WI38 (cell line): ENCODE data around the gene MAK.
"Not testable (repeated sequence)": the region's sequence is repeated elsewhere in the genome, so short reads cannot be mapped to it uniquely, and the experiment has no call there.

Experiments
- H3K4me3 ChIP-seq: 2 replicates; pipeline ENCODE4 v1.5.1; 2011; ENCODE audit warnings: low read depth, mild to moderate bottlenecking, control low read depth, low read length
- TF ChIP-seq, protein P1 (sequence below): IDR thresholded peaks from 2 replicates; pipeline ENCODE4 v1.5.1; 2012; ENCODE audit warnings: low read depth, mild to moderate bottlenecking, control low read depth, low read length

MAK gene

DNA sequence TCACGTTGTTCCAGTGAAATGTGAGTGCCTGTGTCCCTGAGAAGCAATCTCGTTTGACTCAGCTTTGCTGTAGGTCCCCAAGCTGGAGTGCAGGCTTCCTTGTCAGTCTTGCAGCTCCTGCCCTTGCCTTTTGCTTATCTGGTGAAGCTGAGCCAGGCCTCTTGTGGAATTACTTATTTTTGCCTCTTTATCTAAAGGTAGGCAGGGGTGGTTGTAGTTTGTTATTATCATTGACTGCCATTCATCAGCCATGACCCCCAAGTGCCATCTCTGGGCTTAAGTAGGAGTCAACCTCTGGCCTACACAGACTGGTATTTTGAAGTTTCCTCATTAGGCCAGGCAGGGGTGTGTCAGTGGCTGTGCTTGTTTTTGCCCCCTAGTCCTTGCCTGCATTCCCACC lies 88.6 kb downstream of the MAK start:
- TF ChIP-seq, protein P1, sequence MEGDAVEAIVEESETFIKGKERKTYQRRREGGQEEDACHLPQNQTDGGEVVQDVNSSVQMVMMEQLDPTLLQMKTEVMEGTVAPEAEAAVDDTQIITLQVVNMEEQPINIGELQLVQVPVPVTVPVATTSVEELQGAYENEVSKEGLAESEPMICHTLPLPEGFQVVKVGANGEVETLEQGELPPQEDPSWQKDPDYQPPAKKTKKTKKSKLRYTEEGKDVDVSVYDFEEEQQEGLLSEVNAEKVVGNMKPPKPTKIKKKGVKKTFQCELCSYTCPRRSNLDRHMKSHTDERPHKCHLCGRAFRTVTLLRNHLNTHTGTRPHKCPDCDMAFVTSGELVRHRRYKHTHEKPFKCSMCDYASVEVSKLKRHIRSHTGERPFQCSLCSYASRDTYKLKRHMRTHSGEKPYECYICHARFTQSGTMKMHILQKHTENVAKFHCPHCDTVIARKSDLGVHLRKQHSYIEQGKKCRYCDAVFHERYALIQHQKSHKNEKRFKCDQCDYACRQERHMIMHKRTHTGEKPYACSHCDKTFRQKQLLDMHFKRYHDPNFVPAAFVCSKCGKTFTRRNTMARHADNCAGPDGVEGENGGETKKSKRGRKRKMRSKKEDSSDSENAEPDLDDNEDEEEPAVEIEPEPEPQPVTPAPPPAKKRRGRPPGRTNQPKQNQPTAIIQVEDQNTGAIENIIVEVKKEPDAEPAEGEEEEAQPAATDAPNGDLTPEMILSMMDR = no peak
- no peak overlapping the region for H3K4me3 ChIP-seq

DNA sequence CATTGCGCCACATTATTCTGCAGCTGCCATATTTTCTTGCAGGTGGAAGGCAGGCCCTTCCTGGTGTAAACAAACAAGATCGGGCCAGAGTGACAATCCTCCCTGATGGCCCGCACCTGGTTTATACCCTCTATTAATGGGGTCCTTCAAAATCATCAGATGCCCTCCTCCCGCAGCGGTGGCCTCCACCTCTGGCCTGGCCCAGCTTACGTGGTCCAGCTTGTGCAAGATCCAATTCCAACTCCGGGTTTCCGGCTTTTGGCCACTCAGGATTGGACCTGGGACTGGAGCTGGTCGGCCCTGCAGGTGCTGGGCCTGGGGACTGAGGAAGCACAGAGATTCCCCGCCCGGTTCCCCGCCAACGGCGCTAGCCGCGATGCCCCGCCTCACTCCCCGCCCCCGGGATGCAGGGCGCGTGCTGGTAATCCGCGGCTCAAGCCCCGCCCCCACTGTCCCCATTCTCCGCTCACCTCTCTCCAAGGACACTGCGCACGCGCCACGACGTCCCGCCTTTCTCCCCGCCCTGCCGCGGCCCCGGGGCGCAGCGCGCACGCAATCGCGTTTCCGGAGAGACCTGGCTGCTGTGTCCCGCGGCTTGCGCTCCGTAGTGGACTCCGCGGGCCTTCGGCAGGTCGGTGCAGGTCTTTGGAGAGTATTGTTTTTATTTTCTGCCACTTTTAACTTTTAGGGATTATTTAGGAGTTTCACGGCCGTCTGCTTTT lies 90.9 kb downstream of the MAK start, which contains the start of gene TMEM14B:
Gene TMEM14B, plus strand, starts transcription at position 555 of the 722 bp plus-strand sequence. CDS start 1,441 bp downstream, outside the sequence.
- TF ChIP-seq, protein P1 = no peak
- H3K4me3 ChIP-seq = peak within 1 kb of the TSS; percentile 89

DNA sequence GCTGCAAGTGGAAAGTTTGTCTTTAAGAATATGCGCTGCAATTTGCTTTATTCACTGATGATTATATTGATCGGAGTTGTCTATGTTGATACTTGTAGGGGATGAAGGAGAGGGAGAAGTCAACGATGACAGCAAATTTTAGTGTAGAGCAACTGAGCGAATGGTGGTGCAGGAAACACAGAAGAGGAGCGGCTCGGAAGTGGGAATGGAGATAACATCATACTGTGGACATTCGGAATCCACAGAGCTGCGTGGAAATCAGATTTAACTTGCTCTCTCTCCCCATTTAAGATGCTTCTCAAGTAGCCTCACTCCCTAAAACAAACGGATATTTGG lies 91.5 kb downstream of the MAK start:
- TF ChIP-seq, protein P1 = no peak

GRCh38 chr6:10745116-10745515 lies 93.2 kb downstream of the MAK start:
- TF ChIP-seq, protein P1 = no peak
- H3K4me3 ChIP-seq = no peak overlapping the region

More for the DNA sequence above, 91.5 kb downstream of the MAK start:
- peak overlapping the region; percentile 89 for H3K4me3 ChIP-seq

GRCh38 chr6:10743515-10743914 lies 94.8 kb downstream of the MAK start:
- TF ChIP-seq, protein P1 = no peak
- H3K4me3 ChIP-seq = no peak overlapping the region

DNA sequence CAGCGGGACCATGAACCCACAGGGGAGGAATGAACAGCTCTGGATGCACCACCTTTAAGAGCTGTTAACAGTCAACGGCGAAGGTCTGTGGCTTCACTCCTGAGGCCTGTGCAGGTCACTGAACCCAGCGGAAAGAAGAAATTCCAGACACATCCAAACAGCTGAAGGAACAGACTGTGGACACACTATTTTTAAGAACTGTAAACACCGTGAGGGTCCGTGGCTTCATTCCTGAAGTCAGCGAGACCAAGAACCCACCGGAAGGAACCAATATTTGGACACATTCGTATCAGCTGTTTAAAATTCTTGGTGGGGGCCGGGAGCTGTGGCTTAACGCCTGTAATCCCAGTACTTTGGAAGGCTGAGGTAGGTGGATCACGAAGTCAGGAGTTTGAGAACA lies 96.1 kb downstream of the MAK start:
- TF ChIP-seq, protein P1 = no peak
- no peak overlapping the region for H3K4me3 ChIP-seq

DNA sequence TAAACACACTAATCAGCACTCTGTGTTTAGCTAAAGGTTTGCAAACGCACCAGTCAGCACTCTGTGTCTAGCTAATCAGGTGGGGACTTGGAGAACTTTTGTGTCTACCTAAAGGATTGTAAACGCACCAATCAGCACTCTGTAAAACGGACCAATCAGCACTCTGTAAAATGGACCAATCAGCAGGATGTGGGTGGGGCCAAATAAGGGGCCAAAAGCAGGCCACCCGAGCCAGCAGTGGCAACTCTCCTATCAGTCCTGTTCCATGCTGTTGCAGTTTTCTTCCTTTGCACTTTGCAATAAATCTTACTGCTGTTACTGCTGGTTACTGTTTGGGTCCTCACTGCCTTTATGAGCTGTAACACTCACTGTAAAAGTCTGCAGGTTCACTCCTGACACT lies 96.7 kb downstream of the MAK start:
- not testable (repeated sequence) for H3K4me3 ChIP-seq

DNA sequence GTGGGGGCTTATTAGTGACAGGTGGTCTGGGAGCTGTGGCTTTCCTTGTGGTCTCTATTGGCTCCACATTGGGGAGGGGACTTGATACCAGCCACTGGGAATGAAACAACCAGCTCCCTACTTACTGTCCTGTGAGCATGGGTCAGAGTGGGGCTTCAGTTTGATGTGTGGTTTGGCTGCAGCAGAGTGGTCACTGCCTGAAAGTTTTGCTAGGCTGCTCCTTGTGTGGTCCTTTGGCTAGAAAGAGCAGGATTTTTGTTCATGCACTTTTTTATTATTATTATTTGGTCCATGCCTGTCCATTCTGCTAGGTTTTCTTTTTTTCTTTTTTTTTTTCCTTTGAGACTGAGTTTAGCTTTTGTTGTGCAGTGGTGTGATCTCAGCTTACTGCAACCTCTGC lies 98.3 kb downstream of the MAK start:
- TF ChIP-seq, protein P1 = no peak

More for the DNA sequence above, 98.3 kb downstream of the MAK start:
- no peak overlapping the region for H3K4me3 ChIP-seq
